ENCODE measurements around the gene TOM1L2. TPM values are rescaled to one million over a fixed set of nuclear protein-coding genes. Genes with fewer than 3 reads are reported as not detected.

The TOM1L2 gene
- total and polyA plus RNA-seq, 9 donors = 18.5 to 40.1 (median 30.2) TPM

Other genes with a start within 250 kb of the TOM1L2 start
- gene SREBF1, start 135.4 kb downstream of the TOM1L2 start, total RNA-seq = 16.1 TPM
- gene SREBF1, start 135.4 kb downstream of the TOM1L2 start, polyA plus RNA-seq (ENCODE audit: insufficient read depth in 1 of 8, insufficient read length in 8 of 8, low replicate concordance in 1 of 8) = 10 to 100 TPM; 25.6 to 48.7 (median 33.7) TPM
- gene DRC3, start 462 bp upstream of the TOM1L2 start, total RNA-seq = 1.6 TPM
- gene DRC3, start 462 bp upstream of the TOM1L2 start, polyA plus RNA-seq (ENCODE audit: insufficient read depth in 1 of 8, insufficient read length in 8 of 8, low replicate concordance in 1 of 8) = 1 to 10 TPM; 4.0 to 6.9 (median 5.0) TPM
- 16.8 TPM for gene ATPAF2, start 66.8 kb upstream of the TOM1L2 start, total RNA-seq
- gene ATPAF2, start 66.8 kb upstream of the TOM1L2 start, polyA plus RNA-seq (ENCODE audit: insufficient read depth in 1 of 8, insufficient read length in 8 of 8, low replicate concordance in 1 of 8) = 10 to 100 TPM; 14.1 to 21.7 (median 16.1) TPM
- 7.0 TPM for gene GID4, start 67.0 kb upstream of the TOM1L2 start, total RNA-seq
- 10 to 100 TPM; 10.6 to 12.2 (median 11.3) TPM for gene GID4, start 67.0 kb upstream of the TOM1L2 start, polyA plus RNA-seq (ENCODE audit: insufficient read depth in 1 of 8, insufficient read length in 8 of 8, low replicate concordance in 1 of 8)
- gene DRG2, start 115.5 kb upstream of the TOM1L2 start, total RNA-seq = 29.6 TPM
- 10 to 100 TPM; 22.9 to 30.7 (median 25.8) TPM for gene DRG2, start 115.5 kb upstream of the TOM1L2 start, polyA plus RNA-seq (ENCODE audit: insufficient read depth in 1 of 8, insufficient read length in 8 of 8, low replicate concordance in 1 of 8)
- gene MYO15A, start 136.4 kb upstream of the TOM1L2 start, total RNA-seq = 0.58 TPM
- 1 to 10 TPM in 5 of 8 donors, under 1 TPM in 3; 0.75 to 1.8 (median 1.3) TPM for gene MYO15A, start 136.4 kb upstream of the TOM1L2 start, polyA plus RNA-seq (ENCODE audit: insufficient read depth in 1 of 8, insufficient read length in 8 of 8, low replicate concordance in 1 of 8)
- gene ALKBH5, start 211.4 kb upstream of the TOM1L2 start, total RNA-seq = 56.5 TPM
- 10 to 100 TPM; 60.8 to 72.3 (median 67.4) TPM for gene ALKBH5, start 211.4 kb upstream of the TOM1L2 start, polyA plus RNA-seq (ENCODE audit: insufficient read depth in 1 of 8, insufficient read length in 8 of 8, low replicate concordance in 1 of 8)